Stimulated activated CD8-positive, alpha-beta memory T cell treated with anti-CD3 and anti-CD28 coated beads, Interleukin-7, amount 100 ng/mL, for 24 hours (primary cell): ENCODE measurements around the gene ASPHD2.

Source experiments
- DNase-seq: peaks from one replicate; pipeline ENCODE4 v3.0.0-alpha.2; 2020; ENCODE audit warnings: low read depth

Gene ASPHD2

GRCh38 chr22:26446808-26447515, 17.9 kb downstream of the ASPHD2 start:
- no peak for DNase-seq

DNA sequence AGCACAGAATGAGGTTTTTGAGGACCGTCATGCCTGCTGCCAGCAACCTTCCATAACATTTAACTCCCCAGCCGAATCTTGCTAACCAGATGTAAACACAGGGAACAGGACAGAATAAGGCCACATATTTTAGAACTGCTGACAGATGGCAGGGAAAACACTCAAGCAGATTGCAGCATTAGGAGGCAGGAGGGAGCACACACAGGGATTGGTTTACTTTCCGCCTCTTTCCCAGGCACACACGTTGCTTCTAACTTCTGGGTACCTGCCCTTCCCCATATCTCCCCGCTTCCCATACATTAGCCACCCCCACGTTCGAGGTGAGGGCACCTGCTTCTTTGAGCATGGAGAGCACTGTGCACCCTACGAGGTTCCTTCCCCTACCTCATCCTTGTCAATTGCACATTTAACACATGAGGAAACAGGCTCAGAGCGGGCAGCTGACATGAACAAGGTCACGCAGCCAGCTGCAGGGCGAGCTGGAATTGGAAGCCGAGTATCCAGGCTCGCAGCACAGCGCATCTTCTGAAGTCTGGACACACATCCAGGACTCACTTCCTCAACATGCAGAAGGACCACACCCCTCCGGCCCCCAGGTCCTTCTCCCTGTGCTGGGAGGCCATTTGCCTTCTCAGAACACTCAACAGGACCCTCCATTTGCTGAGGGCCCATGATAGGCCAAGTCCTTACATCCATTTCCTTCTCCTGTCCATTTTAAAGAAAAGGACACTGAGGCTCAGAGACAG, 18.7 kb downstream of the ASPHD2 start:
- DNase-seq = no peak

- no peak for DNase-seq
Measured at GRCh38 chr22:26448334-26448733, 19.3 kb downstream of the ASPHD2 start.

DNA sequence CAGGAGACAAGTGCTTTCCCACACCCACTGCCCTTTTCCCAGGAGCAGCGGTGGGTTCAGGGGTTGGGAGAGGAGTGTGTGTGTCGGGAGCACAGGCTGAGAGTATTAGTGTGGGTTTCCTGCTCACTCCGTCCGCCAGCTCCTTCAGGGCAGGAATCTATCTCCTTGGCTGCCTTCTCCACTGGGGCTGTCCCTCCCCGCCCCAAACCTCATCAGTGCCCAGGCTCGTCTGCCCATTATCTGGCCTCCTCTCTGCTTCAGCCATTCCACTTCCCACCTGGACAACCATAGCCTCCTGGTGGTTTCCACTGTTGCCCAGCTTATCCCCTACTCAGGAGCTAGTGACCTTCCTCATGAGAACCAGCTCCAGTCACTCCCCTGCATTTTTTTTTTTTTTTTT, 19.9 kb downstream of the ASPHD2 start:
- no peak for DNase-seq

DNA sequence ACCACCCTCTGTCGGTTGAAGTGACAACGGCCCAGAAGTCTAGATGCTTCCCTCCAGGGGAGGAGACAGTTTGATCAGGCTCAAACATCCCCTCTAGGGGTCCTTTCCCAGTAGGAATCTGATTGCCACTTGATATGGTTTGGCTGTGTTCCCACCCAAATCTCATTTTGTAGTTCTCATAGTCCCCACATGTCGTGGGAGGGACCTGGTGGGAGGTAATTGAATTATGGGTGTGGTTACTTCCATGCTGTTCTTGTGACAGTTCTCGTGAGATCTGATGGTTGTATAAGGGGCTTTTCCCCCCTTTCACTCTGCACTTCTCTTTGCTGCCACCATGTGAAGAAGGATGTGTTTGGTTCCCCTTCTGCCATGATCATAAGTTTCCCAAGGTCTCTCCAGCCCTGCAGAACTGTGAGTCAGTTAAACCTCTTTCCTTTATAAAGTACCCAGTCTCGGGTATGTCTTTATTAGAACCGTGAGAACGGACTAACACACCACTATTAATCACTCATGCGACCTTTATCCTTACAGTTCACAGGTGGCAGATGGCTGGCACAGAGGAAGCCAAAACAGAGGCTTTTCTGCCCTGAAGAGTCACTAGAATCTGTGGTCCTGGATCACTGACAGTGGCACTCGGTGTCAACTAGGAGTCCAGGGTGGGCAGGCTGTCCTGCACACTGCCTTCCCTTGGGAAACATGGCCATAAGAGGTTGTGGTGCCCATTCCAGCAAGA, 21.6 kb downstream of the ASPHD2 start:
- no peak for DNase-seq

DNA sequence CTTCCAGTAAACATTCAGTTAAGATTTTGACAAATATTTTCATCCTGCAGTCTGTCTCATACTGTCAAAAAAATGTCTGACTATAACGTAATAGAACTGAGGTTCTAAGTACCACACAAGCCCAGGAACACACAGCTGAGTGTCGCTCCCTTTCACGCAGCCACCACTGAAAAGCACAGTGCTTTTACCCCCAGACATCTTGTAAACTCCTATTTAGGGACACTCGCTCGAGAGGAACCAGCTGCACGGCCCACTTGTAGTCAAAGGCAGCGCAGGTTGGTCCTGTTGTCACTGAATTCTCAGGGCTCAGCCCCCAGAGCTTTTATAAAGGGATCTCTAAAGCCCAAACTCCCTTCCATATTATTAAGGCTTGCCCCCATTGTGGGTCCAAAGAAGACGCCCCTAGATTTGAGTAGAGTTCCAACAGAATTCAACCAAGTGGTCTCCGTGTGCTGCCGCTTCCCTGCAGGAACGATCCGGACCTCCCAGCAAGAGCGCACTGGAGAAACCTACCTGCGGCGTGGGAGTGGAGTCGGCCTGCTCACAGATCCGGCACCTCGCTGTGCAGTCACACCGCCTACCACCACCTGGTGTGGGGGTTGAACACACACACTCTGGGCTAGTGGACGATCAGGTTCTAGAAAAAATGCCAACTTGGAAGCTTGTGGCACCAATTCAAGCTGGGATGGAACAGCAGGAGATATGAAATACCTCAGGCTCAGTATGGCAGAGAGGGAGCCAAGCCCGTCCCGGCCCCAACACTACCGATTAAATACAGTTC, 23.4 kb downstream of the ASPHD2 start:
- DNase-seq = no peak

DNA sequence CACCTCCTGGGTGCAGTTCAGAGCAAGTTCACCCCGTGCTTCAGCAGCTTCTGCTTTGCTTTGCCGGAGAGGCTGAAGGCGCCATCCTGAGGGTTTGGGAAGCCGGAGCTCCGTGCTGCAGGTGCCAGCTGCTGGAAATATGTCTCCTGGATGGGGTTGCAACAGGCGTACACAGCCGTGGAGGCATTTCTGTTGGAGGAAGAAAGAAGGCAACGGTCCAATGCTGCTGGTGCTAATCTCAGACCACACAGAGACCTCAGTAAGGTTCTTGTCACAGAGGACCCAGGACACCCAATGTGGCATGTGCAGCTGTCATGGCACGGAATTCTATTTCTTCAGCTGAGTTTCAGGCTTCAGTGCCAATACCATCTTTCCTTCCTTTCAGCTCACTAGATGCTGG, 24.2 kb downstream of the ASPHD2 start:
- no peak for DNase-seq

- no peak for DNase-seq
Measured at GRCh38 chr22:26453812-26454500, 24.9 kb downstream of the ASPHD2 start.

DNA sequence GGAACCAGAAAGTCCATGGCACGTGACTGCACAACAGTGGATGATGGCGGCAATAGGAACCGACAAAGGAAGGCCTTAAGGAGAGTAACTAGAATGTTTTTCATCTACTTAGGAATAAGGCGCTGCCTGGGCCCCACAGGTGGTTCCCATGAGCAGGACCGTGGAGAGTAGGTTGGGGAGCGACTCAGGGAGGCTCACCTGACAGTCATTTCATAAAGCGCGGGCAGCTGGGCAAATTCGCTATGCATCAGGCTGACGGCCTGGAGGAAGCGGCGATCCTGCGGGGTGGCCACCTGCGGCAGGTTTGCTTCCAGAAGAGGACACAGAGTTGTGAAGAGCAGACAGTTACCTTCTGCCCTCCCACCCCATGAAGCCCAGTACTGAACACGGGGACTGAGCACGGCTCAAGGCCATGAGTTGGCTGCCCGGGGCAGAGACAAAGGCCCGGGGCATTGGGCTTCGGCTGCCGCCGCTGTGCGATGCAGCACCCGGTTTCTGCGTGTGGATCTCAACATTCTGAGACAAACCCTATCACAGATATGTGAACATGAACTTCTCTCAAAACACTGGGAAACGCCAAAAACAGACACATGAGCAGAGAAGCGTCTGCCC, 28.7 kb downstream of the ASPHD2 start:
- no peak for DNase-seq

- no peak for DNase-seq
Measured at GRCh38 chr22:26460202-26460601, 31.1 kb downstream of the ASPHD2 start.

DNA sequence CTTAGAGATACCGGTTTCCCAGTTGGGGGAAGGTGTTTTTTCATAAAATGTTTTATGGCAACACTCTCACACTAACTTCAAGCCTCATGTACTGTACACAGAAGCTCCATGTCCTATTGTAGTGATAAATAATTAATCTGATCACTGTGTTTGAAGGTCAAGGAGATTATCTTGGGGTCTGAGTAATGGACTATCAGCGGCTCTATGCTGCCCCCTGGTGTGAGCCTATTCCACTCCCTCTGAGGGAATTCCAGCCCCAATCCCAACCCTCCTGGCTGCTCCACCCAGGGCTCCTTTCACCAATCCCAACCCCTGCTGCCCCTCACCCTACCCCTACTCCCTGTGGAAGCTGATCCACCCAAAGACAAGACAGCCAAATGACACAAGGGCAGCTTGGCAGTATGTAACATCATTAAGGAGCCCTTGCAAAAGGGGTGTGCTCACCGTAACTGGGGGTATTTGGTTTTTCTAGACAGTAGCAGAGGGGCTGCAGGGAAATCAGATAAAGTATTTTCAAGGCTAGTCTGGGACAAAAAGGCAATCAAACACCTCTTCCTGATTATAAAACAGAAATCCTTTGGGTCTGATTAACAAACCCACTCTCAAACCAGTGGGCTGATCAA, 32.2 kb downstream of the ASPHD2 start:
- peak; percentile 23 for DNase-seq

DNA sequence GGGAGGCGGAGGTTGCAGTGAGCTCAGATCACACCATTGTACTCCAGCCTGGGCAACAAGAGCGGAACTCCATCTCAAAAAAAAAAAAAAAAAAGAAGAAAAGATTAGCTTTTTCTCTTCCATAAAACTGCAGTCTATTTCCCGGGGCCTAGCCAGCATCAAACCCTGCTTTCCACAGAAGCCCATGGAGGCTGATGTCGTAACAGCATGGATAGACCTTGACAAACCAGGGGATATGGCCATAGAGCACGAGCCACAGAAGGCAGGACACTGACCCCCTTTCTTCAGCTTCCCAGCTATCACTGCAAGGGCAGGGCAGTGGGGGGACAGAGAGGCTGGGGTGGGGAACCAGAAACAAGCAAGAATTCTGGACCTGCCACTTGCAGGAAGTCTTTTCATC, 33.0 kb downstream of the ASPHD2 start:
- no peak for DNase-seq

DNA sequence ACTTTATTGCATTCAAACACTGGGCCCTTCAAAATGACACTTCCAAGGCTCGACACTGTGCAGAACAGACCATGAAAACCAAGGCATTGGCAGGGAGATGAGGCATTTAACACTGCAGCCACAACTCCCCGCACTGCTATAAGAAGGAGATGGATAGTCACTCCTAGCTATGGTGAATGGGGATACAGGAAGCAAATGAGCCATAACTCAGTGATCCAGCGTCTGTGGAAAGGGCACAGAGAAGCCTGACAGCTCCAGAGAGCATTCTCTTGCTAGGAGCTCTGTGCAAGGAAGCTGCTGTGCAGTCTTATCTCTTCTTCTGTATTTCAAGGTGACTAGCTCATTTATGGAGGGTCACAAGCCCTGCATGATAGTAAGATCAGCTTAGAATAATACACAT, 33.6 kb downstream of the ASPHD2 start:
- no peak for DNase-seq

GRCh38 chr22:26463101-26463661, 34.1 kb downstream of the ASPHD2 start:
- no peak for DNase-seq

DNA sequence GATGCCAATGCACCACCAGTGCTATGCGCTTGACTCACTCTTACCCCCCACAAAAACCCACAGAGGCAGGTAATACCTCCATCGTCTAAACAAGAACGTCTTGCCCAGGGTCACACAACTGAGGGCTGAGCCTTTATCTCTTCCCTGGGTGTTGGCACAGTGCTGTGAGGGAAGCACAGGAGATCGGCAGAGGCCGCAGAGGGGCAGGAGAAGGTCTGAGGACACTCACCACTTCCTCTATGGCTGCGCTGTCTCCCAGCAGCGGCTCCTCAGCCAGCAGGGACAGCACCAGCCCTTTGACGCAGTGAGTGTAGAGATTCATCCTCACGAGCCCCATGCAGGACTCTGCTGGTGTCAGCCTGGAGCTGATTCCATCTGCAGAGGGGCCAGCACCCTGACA, 34.6 kb downstream of the ASPHD2 start:
- no peak for DNase-seq

- no peak for DNase-seq
Measured at GRCh38 chr22:26464312-26464711, 35.3 kb downstream of the ASPHD2 start.

- no peak for DNase-seq
Measured at GRCh38 chr22:26466196-26466595, 37.1 kb downstream of the ASPHD2 start.

GRCh38 chr22:26470807-26471206, 41.7 kb downstream of the ASPHD2 start:
- DNase-seq = no peak

GRCh38 chr22:26471522-26471921, 42.5 kb downstream of the ASPHD2 start:
- DNase-seq = no peak

- DNase-seq = no peak
Measured at GRCh38 chr22:26474682-26475081, 45.6 kb downstream of the ASPHD2 start.
